GM12873 (cell line): ENCODE data around the gene SEPTIN1.

Experiments
- CTCF ChIP-seq: IDR thresholded peaks from 2 replicates; pipeline ENCODE4 v1.5.1; 2012; ENCODE audit warnings: low read depth, mild to moderate bottlenecking, moderate library complexity, low read length, control low read depth; ENCODE audit not compliant: insufficient read depth; ENCODE audit errors: missing control alignments

Gene SEPTIN1

GRCh38 chr16:30353438-30354129 lies 28.8 kb downstream of the SEPTIN1 start:
- TF ChIP-seq CTCF: no peak

- peak; percentile 32 for TF ChIP-seq CTCF
Observed at GRCh38 chr16:30352488-30353401, 29.6 kb downstream of the SEPTIN1 start.

- no peak for TF ChIP-seq CTCF
Observed at GRCh38 chr16:30351586-30352419, 30.6 kb downstream of the SEPTIN1 start.

- TF ChIP-seq CTCF: no peak
Observed at GRCh38 chr16:30351001-30351441, 31.3 kb downstream of the SEPTIN1 start.

- TF ChIP-seq CTCF: no peak
Observed at GRCh38 chr16:30350134-30350871, 32.1 kb downstream of the SEPTIN1 start.

- TF ChIP-seq CTCF: no peak
Observed at GRCh38 chr16:30349675-30350074, 32.7 kb downstream of the SEPTIN1 start.
